Breast epithelium (tissue), 3 donors: ENCODE data around the gene SDR9C7.

Experiments
- CTCF ChIP-seq, 3 donors: fragments of 450-650 bp; IDR thresholded peaks; one replicate each; pipeline ENCODE4 v1.5.1; 2016 to 2017; ENCODE audit warnings: antibody characterized with exemption in 3 of 3, mild to moderate bottlenecking in 3 of 3, moderate library complexity in 3 of 3
- POLR2AphosphoS5 ChIP-seq, 3 donors: sonication (generic); formaldehyde crosslinking; IDR thresholded peaks; one replicate each; pipeline ENCODE4 v1.6.1; 2017; ENCODE audit warnings: antibody characterized with exemption in 3 of 3

DNA sequence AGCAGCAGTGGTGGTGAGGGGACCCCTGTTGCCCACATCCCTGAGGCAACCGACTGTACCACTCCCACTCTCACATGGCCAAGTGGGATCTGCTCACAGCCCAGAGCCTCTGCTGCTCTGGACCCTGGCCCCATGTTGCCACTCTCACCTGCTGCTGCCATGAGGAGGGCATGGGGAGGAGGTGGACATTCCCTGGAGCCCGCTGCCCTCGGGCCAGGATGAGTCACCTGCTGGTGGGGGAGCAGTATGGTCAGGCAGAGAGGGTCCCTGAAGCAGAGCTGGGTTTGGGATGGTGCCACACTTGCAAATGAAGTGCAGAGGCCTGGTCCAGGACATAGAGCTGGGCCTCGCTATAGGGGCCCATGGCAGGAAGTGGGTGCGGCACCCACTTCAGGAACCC, 26.1 kb downstream of the SDR9C7 start:
- TF ChIP-seq CTCF (IDR thresholded peaks at IDR 0.05), result no peak
- TF ChIP-seq POLR2AphosphoS5 (IDR thresholded peaks at IDR 0.05), result no peak
